Spinal cord (tissue), 10 donors: ENCODE measurements around the gene HSFX1. TPM values are rescaled to one million over a fixed set of nuclear protein-coding genes. Genes with fewer than 3 reads are reported as not detected.
"Not testable (repeated sequence)": the region's sequence is repeated elsewhere in the genome, so short reads cannot be mapped to it uniquely, and the experiment has no call there.

Source experiments
- DNase-seq, 6 donors: peaks; one replicate each; pipeline versions ENCODE4 v3.0.0 to v3.0.0-alpha.2; 2013 to 2015; ENCODE audit warnings: low spot score in 6 of 6, low read depth in 4 of 6
- H3K27ac ChIP-seq: one replicate; pipeline ENCODE4 v1.5.1; 2013; ENCODE audit warnings: low read depth, low read length, control low read depth
- H3K27me3 ChIP-seq: one replicate; pipeline ENCODE4 v1.6.1; 2013; ENCODE audit warnings: low read length; ENCODE audit not compliant: control insufficient read depth, insufficient read depth
- H3K36me3 ChIP-seq: one replicate; pipeline ENCODE4 v1.6.1; 2013; ENCODE audit warnings: low read length; ENCODE audit not compliant: control insufficient read depth, insufficient read depth
- H3K4me1 ChIP-seq: one replicate; pipeline ENCODE4 v1.6.1; 2013; ENCODE audit warnings: low read length; ENCODE audit not compliant: control insufficient read depth, insufficient read depth
- H3K4me3 ChIP-seq: one replicate; pipeline ENCODE4 v1.5.1; 2013; ENCODE audit warnings: low read depth, low read length, control low read depth
- H3K9me3 ChIP-seq: one replicate; pipeline ENCODE4 v1.6.1; 2013; ENCODE audit warnings: low read length; ENCODE audit not compliant: control insufficient read depth, insufficient read depth
- WGBS: methylation state at CpG from one replicate; pipeline ENCODE4 v1.1.5; 2013; ENCODE audit warnings: missing lambda C conversion rate; ENCODE audit not compliant: insufficient coverage; 5-methylcytosine and 5-hydroxymethylcytosine counted together
- polyA plus RNA-seq, 2 donors: library from polyadenylated mRNA; unstranded; fragments of 120-200 nt; gene quantifications; one replicate each; pipeline ENCODE4 v1.2.1, GENCODE V29; 2013; ENCODE audit not compliant: insufficient read length in 2 of 2
- total RNA-seq, 2 donors: library from RNA; depleted of rRNA in 1 of 2; stranded (reverse); fragments of 120-200 nt in 1 of 2; fragments of >200 nt in 1 of 2; gene quantifications; one replicate each; pipeline versions ENCODE4 v1.2.3 to v1.2.4, GENCODE V29; 2013 to 2014
- donor health status: healthy.

The HSFX1 gene
- total and polyA plus RNA-seq, 4 donors: 2.2 to 6.0 (median 3.4) TPM

GRCh38 chrX:149761858-149762674 is 11.8 kb upstream of the HSFX1 start:
- WGBS: 76% methylated on average over 11 of the region's 22 CpGs
- not testable (repeated sequence) for H3K27me3 ChIP-seq, H3K27ac ChIP-seq

GRCh38 chrX:149762696-149763614 is 10.9 kb upstream of the HSFX1 start:
- Histone ChIP-seq H3K27me3 (no peaks in the 10 kb centered on the region), H3K4me1 (no peaks in the 10 kb centered on the region), H3K4me3 (no peak overlapping the region), H3K9me3 (no peaks in the 10 kb centered on the region), H3K27ac (no peak overlapping the region), H3K36me3 (no peaks in the 10 kb centered on the region)
- 74% methylated on average over 3 of the region's 11 CpGs for WGBS
- DNase-seq: no peak

More at GRCh38 chrX:149761858-149762674, 11.8 kb upstream of the HSFX1 start:
- not testable (repeated sequence) for H3K4me1 ChIP-seq, H3K9me3 ChIP-seq, DNase-seq, H3K36me3 ChIP-seq, H3K4me3 ChIP-seq

- not testable (repeated sequence) for H3K4me1 ChIP-seq, H3K4me3 ChIP-seq, H3K27ac ChIP-seq, DNase-seq, H3K9me3 ChIP-seq, H3K36me3 ChIP-seq, H3K27me3 ChIP-seq
- WGBS: no CpG with 5 or more reads among the region's 12 CpGs
Observed at GRCh38 chrX:149770344-149770743, 3.5 kb upstream of the HSFX1 start.

GRCh38 chrX:149773026-149773425 is 842 bp upstream of the HSFX1 start:
- H3K9me3 ChIP-seq, H3K27me3 ChIP-seq, H3K4me1 ChIP-seq, DNase-seq, H3K36me3 ChIP-seq, H3K4me3 ChIP-seq, H3K27ac ChIP-seq: not testable (repeated sequence)
- no CpG with 5 or more reads among the region's 9 CpGs for WGBS

- H3K27ac ChIP-seq, DNase-seq, H3K4me1 ChIP-seq, H3K4me3 ChIP-seq, H3K36me3 ChIP-seq, H3K9me3 ChIP-seq, H3K27me3 ChIP-seq: not testable (repeated sequence)
- no CpG with 5 or more reads among the region's 7 CpGs for WGBS
Observed at GRCh38 chrX:149777999-149778398, 4.1 kb downstream of the HSFX1 start.

- H3K36me3 ChIP-seq, DNase-seq, H3K4me3 ChIP-seq, H3K9me3 ChIP-seq, H3K4me1 ChIP-seq, H3K27me3 ChIP-seq, H3K27ac ChIP-seq: not testable (repeated sequence)
- WGBS: no CpG with 5 or more reads among the region's 14 CpGs
Observed at GRCh38 chrX:149781727-149782126, 7.9 kb downstream of the HSFX1 start, which contains the start of gene MAGEA9. Gene MAGEA9 (plus strand): TSS chrX:149781930. CDS start chrX:149786211, 4,281 bp downstream.

DNA sequence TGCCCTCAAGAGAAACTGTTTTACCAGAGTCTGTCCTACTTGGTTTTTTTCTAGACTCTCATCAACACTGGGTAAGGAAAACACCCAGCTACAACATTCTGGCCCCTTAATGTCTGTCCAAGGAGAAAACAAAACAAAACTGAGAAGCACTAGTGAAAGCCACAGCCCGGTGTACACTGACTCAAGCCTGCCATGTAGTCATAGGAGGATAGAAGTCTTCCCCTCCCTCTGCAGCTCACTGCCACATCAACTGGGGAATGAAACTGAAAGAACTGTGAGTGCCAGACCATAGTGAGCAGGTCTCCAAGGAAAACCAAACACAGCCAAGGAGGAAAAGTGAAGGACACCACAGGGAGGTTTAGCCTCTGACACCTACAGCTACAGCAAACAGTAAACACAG is 21.7 kb downstream of the HSFX1 start:
- H3K36me3 ChIP-seq, DNase-seq, H3K4me3 ChIP-seq, H3K9me3 ChIP-seq, H3K27ac ChIP-seq, H3K4me1 ChIP-seq, H3K27me3 ChIP-seq: not testable (repeated sequence)
- WGBS: no CpG with 5 or more reads among the region's 1 CpG

DNA sequence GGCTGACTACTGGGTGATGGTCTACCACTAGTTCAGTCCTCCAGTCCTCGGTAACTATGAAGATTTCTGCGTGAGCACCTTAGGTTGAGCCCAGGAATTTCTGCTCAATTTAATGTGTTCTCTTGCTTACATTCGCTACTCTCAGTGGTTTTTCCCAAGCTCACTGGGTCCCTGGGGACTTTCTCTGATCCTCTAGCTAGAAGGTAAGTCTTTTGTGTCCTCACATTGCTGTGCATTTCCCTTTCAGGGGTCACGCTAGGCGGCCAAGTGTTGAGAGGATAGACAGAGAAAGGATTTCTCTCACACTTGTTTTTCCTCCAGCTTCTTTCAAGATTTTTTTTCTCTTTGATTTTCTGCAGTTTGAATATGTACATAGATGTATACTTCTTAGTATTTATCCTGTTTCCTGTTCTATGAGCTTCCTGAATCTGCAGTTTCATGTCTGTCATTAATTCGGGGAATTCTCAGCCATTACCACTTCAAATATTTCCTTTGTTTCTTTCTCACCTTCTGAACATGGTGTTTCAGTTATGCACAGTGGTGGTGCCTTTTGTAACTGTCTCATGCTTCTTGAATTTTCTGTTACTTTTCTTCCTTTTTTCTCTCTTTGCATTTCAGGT is 25.3 kb downstream of the HSFX1 start:
- H3K27ac ChIP-seq: no peak overlapping the region
- H3K9me3 ChIP-seq: peaks cover 3% of the 10 kb centered on the region
- no peak overlapping the region for H3K4me3 ChIP-seq
- 58% methylated on average over 3 of the region's 6 CpGs for WGBS
- no peak for DNase-seq
- H3K36me3 ChIP-seq: no peaks in the 10 kb centered on the region
- no peaks in the 10 kb centered on the region for H3K27me3 ChIP-seq
- H3K4me1 ChIP-seq: no peaks in the 10 kb centered on the region

DNA sequence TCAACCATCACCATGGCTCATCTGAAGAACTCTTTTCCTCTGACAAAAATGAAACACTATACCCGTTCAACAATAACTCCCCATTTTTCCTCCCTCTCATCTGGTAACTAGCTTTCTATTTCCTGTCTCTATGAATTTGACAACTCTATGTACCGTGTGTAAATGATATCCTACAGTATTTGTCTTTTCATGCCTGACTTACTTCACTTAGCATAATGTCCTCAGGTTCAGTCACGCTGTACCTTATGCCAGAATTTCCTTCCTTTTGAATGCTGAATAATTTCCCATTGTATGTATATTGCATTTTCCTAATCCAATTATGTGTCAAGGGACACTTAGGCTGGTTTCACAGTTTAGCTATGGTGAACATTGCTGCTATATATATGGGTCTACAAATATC is 26.1 kb downstream of the HSFX1 start:
- DNase-seq: peak in 1 of 6 donors; percentile 1
- WGBS: 100% methylated on average over 1 of the region's 3 CpGs
- Histone ChIP-seq H3K4me3 (no peak overlapping the region), H3K36me3 (no peaks in the 10 kb centered on the region), H3K9me3 (peaks cover 3% of the 10 kb centered on the region), H3K27ac (no peak overlapping the region), H3K27me3 (no peaks in the 10 kb centered on the region), H3K4me1 (no peaks in the 10 kb centered on the region)
